GM19324 (cell line): ENCODE results near the gene WWOX.

Source experiments
- ATAC-seq: cut with Tn5 transposase; IDR thresholded peaks from one replicate; pipeline ENCODE4 v1.9.1; 2021; ENCODE audit warnings: mild to moderate bottlenecking, moderate library complexity; ENCODE audit not compliant: unreplicated experiment, low FRiP score

WWOX gene

GRCh38 chr16:78254841-78255240 is 155.4 kb downstream of the WWOX start:
- no peak for ATAC-seq

DNA sequence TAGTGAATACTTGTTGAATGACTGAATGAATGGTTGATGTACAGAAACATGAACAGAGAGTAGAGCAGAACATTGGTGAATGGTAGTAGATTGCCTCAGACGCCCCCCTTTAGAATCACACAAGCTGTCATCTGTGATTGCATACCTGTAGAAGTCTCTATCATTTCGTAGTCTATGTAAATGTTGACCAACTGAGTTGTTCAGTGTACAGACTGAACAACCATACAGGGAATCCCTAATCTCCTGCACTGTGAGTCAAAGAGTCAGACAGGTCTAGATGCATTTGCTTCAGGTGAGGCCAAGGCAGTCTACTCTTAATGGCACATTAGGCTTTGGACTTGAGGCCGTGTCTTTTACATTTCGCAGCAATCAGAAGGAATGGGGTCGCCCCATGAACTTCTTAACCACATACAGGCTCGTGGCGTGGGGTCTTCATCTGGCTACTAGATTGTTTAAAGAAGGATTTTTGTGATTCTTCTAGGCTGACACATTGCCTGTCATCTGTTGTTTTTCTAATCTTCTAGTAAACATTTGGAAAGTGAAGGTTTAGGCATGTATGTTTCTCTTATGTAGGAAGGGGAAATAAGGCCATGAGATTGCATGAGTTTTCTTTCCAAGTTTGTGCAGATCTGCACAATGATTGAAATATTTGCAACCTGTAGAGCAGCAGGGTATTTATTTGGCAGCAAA is 157.4 kb downstream of the WWOX start:
- ATAC-seq: no peak

DNA sequence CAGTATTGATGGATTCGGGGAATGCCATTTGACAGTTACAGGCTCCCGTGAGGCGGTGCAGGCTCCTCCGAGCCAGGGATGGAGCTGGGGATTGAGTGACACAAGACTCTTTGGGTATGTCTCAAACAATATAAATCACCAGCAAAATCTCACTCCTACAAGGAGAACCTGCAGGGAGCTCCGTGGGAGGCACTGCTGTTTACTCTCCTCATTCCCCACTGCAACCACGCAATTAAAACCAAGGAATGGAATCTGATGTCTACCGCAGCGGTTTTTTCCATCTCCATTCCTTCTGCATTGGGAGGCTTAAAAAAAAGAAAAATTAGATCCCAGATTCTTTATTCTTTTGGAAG is 157.9 kb downstream of the WWOX start:
- no peak for ATAC-seq

GRCh38 chr16:78258375-78259065 is 159.1 kb downstream of the WWOX start:
- ATAC-seq: no peak

DNA sequence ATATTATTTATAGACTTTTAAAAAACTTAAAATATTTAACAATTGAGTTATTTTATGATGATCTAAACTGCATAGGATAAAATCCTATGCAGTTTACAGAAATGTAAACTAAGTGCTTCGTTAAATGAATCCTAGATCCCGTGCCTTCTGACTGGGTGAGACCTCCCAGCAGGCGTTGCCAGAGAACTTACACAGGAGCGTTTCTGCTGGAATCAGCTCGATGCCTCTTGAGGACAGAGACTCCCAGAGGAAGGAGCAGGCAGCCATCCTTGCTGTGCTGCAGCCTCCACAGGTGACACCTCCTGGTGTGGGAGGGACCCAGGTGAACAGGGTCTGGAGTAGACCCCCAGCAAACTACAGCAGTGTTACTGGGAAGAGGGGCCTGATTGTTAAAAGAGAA is 160.4 kb downstream of the WWOX start:
- no peak for ATAC-seq

GRCh38 chr16:78264642-78265041 is 165.2 kb downstream of the WWOX start:
- ATAC-seq: no peak

DNA sequence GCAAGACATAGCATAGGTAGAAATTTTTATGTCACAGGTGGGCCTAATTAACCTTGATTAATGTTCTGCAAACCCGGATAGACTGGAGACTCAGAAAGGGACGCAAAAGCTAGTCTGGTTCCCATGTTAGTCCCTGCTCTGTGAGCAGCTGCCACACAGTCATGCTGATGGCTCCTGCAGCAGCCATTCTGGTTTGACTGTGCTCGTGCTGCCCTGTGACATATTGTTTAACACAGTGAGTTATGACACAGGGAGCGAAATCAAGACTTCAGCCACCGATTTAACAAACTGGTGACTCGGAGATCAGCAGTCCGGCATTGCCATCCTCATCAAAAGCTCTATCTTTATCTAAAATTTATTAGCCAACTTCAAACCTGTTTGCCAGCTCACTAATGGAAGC is 169.8 kb downstream of the WWOX start:
- no peak for ATAC-seq

- no peak for ATAC-seq
Observed at GRCh38 chr16:78271981-78272380, 172.5 kb downstream of the WWOX start.

DNA sequence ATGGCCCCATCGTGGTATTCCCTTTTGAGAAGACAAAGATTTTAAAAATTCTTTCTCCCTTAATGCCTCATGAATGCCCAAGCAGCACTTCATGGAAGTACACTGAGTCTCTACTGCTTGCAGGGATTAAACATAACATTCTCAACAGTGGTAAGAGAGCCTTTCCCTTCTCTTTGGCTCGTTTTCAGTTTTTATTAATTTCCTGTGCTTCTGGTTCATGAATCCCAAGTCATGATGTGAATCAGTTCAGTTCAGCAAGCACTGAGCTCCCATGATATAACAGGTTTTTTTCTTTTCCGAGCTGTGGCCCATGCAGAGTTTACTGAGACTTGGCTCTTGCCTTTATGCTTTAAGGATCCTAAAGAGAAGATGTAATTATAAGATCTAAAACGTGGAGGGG is 175.3 kb downstream of the WWOX start:
- ATAC-seq: no peak

DNA sequence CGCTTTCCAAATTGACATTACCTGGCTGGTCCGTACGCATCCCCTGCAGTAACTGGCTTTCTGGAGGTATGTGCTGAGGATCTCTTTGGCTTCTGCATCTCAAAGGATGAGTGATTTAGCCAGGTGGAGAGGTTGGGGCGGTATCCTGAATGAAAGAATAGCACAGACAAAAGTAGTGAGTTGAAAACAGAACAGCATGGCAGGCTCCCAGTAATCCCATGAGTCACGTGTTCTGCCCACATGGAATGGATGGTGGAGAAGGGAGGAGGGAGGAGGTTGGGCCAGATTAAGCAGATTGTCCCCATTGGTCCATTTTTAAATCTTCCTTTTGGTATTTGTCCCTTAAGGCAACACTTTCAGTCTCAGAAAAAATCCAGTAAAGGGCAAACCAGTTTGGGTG is 176.0 kb downstream of the WWOX start:
- ATAC-seq: no peak

DNA sequence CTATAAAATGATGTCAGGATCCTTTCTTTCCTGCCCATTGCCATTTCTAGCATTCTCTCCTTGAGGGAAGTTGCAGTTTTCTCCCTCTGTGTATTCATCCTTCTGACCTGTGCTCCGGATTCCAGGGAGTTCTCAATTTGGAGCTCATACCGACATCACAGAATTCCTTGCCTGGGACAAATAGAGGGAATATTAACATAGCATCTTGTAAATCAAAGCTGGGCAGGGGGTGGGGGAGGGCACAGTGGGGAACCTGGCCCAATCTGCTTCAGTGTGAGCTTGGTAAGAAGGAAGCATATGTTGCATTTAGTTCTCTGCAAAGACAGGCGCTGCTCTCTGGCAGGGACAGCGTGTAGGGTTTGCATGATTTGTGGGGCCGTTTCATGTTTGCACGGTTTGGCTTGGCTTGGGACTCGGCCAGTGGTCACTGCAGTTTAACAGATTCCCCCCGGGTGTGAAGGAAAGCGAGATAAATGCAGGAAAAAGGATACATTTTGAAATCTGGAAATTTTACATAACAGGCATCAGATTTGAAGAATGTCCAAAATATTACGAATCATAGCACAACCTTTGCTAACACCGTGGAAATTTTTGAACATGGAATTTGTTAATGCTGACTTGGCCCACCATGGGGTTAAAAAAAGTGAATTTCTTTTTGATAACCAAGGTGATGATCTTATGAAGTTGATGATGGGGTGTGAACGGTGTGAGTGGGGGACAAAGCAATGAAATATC is 178.0 kb downstream of the WWOX start:
- no peak for ATAC-seq

- no peak for ATAC-seq
Observed at GRCh38 chr16:78278056-78278450, 178.6 kb downstream of the WWOX start.

DNA sequence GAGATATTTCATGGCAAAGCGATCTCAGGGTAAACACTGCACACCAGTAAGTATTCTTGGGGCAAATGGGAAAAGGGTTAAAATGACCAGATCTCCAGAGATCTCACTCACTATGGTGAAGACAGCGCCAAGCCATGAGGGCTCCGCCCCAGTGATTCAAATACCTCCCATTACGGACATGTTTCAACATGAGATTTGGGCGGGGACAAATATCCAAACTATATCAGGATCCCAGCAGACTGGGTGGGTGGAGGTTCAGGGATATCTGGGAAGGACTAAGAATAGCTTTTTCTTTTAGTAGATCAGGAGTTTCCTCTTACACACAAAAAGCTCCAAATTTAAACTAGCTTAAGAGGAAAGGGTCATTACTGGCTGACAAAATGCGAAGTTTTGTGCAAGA is 181.7 kb downstream of the WWOX start:
- ATAC-seq: no peak

DNA sequence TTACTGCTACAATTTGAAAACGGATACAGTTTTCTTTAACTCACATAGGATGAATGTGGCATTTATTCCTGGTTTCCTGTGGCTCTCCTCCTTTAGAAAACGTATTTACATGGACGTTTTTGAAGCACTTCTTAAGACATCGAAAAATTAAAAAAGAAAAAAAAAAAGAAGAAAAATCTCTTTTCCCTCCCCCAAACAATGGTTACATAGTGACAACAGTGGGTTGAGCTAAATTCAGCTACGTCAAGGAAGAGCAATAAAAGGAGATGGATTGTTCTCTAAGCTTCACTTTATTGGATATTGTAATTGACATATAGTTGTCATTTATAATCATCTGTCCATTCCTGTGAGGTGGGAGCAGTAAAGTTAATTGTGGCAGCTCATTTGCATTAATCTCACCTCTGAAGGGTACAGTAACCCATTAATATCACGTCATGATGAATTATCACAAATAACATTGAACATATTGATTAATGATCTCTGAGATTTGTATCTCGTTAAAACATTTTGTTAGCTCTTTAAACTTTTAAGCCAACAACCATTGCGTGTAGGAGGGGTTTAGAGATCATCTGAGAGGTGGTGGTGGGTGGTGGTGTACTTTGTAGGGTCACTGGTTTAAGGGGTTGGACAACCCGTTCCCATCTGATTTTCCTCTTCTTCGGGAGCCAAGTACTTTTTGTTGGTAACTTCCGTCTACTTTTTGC is 184.2 kb downstream of the WWOX start:
- ATAC-seq: no peak

- ATAC-seq: no peak
Observed at GRCh38 chr16:78284326-78284725, 184.9 kb downstream of the WWOX start.

GRCh38 chr16:78284957-78285434 is 185.5 kb downstream of the WWOX start:
- no peak for ATAC-seq

- no peak for ATAC-seq
Observed at GRCh38 chr16:78285437-78285922, 186.0 kb downstream of the WWOX start.

GRCh38 chr16:78286065-78286464 is 186.6 kb downstream of the WWOX start:
- ATAC-seq: no peak

DNA sequence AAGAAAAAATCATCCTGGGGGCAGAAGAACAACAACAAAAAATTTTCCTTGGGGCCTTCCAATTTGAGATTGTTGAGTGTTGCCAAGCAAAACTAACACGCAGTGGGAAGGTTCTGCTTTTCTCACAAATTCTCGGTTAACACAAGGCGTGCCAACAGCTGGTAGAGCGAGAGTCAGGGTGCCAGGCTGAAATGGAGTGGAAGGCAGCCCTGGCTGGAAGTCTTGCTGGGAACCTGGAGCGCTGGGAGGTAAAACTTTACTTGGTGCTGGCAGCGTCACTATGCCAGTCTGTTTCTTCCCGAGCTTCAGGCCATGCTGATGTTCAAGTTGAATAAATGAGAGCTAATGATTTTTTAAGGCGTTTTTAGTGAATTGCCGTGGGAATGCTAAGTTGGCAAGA is 189.4 kb downstream of the WWOX start:
- ATAC-seq: no peak

- no peak for ATAC-seq
Observed at GRCh38 chr16:78289373-78289772, 189.9 kb downstream of the WWOX start.

DNA sequence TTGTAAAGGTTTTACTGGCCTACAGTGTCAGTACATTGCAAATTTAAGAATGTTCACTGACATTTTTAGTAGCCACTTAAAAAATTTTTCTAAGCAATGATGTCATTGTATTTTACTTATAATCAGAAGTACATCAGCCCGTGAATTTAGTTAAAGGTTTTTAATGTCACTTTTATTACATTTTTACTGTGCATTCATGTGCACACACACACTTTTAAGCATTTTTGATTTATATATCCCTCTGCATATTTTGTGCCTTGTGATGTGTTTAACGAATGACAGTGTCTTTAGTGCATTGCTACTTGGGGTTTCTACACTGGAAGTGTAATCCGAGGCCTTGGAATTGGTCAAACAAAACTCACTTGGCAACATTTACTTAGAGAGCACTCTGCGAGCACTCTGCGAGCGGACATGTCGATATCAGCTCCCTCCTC is 190.4 kb downstream of the WWOX start:
- ATAC-seq: no peak
